ENCODE measurements around the gene WDR76. TPM values are rescaled to one million over a fixed set of nuclear protein-coding genes. Genes with fewer than 3 reads are reported as not detected.

The WDR76 gene
- total RNA-seq, 2 donors from 2014 or later: 6.2 to 6.9 TPM

DNA sequence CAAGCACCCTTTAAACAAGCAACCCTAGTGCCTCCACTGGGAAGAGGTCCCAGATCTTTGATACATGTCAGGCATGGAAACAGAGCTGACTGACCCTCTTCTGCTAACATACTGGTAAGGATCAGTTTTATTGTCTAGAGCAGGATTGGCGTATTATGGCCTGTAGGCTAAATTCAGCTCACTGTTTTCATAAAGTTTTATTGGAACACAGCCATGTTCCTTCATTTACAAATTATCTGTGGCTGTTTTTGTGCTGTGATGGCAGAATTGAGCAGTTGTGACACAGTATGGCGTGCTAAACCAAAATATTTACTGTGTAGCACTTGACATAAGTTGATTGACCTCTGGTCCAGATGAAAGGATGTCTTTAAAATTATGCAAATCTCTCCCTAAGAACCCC lies 45.0 kb downstream of the WDR76 start:
- ATAC-seq (no peak), DNase-seq (no peak)
- Histone ChIP-seq H3K4me1 (no peaks in the 10 kb centered on the region), H3K36me3 (replicated peaks in 1 of 2; ENCODE audit: insufficient read depth in 1 of 2, low read depth in 2 of 2) (no peaks in the 10 kb centered on the region), H3K9me3 (no peaks in the 10 kb centered on the region), H3K27me3 (no peaks in the 10 kb centered on the region), H3K27ac (no peak overlapping the region), H3K4me3 (no peak overlapping the region)
- TF ChIP-seq POLR2A (IDR thresholded peaks at IDR 0.05): no peak
- TF ChIP-seq, protein P1, sequence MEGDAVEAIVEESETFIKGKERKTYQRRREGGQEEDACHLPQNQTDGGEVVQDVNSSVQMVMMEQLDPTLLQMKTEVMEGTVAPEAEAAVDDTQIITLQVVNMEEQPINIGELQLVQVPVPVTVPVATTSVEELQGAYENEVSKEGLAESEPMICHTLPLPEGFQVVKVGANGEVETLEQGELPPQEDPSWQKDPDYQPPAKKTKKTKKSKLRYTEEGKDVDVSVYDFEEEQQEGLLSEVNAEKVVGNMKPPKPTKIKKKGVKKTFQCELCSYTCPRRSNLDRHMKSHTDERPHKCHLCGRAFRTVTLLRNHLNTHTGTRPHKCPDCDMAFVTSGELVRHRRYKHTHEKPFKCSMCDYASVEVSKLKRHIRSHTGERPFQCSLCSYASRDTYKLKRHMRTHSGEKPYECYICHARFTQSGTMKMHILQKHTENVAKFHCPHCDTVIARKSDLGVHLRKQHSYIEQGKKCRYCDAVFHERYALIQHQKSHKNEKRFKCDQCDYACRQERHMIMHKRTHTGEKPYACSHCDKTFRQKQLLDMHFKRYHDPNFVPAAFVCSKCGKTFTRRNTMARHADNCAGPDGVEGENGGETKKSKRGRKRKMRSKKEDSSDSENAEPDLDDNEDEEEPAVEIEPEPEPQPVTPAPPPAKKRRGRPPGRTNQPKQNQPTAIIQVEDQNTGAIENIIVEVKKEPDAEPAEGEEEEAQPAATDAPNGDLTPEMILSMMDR (IDR thresholded peaks at IDR 0.05): no peak
- intact Hi-C loops (cut with DNase I): loop anchor here (10.0 kb wide), 1 partner anchor 193 kb away; no protein-coding TSS in a partner anchor
- 90 to 92% methylated on average over 2 of the region's 2 CpGs for WGBS, 2 donors

DNA sequence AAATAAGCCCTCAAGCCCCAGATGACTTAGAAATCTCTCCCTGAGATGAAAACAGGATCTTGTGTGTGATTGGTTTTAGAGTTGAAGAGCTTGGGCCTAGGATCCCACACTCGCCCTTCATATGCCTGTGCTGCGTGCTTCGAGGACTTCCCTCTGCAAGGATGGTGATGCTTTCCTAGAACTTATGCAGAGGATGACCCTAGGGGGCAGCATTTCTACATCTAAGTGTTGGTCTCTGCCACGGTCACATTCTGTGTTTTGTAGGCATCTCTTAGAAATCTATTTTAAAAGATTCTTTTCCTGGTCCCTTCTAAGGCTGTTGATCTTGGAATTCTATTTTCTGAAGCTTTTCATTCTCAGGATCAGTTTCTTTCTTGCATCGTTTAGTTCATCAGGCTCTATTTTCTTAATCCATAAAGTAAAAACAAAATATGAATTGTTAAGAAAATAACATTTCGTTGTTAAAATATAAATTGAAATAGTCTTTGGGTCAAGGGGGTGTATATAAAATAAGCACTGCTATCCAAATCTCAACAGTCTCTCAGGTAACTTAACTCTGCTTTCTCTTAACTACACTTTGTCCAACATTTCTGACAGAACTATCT lies 45.7 kb downstream of the WDR76 start:
- DNase-seq: peak; percentile 47 to 72 (median 58)
- no peaks in the 10 kb centered on the region for H3K36me3 ChIP-seq (replicated peaks in 1 of 2; ENCODE audit: insufficient read depth in 1 of 2, low read depth in 2 of 2)
- 53 to 56% methylated on average over 5 to 6 of the region's 6 CpGs for whole genome bisulfite sequencing, 2 donors
- no peak for TF ChIP-seq POLR2A (IDR thresholded peaks at IDR 0.05)
- TF ChIP-seq, protein P1 (IDR thresholded peaks at IDR 0.05): peak; percentile 7 to 64 (median 44)
- no peak overlapping the region for H3K4me3 ChIP-seq
- H3K9me3 ChIP-seq: no peaks in the 10 kb centered on the region
- ATAC-seq: peak; percentile 45
- no peaks in the 10 kb centered on the region for H3K4me1 ChIP-seq
- intact Hi-C loops (cut with DNase I): loop anchor here (10.0 kb wide), 1 partner anchor 192 kb away; no protein-coding TSS in a partner anchor
- H3K27me3 ChIP-seq: no peaks in the 10 kb centered on the region
- H3K27ac ChIP-seq: no peak overlapping the region

DNA sequence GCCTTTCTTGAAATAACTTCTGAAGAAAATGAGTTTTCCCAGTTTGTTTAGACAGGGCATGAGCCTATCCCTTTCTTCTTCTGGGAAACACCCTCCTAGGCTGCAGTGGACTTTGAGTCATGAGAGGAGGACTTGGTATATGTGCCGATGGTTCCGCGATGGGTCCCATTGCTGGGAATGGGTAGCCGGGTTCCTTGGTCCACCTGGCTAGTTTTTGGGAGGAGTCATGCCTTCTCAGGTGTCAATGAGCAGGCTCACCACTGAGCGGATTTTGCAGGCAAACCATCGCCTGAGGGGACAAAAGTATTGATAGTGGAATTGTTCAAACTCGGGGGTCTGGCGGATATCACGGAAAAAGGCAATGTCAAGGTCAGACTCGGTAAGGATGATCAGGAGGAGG lies 46.8 kb downstream of the WDR76 start:
- Histone ChIP-seq H3K27ac (no peak overlapping the region), H3K4me1 (no peaks in the 10 kb centered on the region), H3K4me3 (no peak overlapping the region), H3K36me3 (replicated peaks in 1 of 2; ENCODE audit: insufficient read depth in 1 of 2, low read depth in 2 of 2) (no peaks in the 10 kb centered on the region), H3K9me3 (no peaks in the 10 kb centered on the region), H3K27me3 (no peaks in the 10 kb centered on the region)
- TF ChIP-seq POLR2A (IDR thresholded peaks at IDR 0.05): no peak
- TF ChIP-seq, protein P1 (IDR thresholded peaks at IDR 0.05): no peak
- DNase-seq (no peak), ATAC-seq (no peak)
- 79 to 87% methylated on average over 10 of the region's 10 CpGs for WGBS, 2 donors
- intact Hi-C loops (cut with DNase I): loop anchor here (10.0 kb wide), 1 partner anchor 191 kb away; no protein-coding TSS in a partner anchor

DNA sequence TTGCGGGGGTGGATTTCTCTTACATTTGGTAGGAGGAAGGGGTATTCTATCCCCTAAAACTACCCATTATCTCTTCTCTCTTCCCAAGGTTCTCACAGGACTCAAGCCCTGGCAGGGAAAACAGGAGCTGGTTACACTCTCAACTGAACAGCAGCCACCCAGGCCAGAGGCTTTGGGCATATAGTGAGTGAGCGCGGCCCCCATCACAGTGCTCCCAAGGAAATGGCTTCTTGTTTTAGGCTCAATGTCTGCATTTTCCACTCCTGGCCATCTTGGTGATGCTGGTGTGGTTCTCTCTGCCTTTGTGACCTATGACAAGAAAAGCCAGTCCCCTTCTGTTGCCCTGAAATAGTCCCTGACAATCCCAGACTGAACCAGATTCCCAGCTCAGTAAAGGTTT lies 50.1 kb downstream of the WDR76 start:
- DNase-seq (no peak), ATAC-seq (no peak)
- no peak overlapping the region for H3K27ac ChIP-seq
- no peaks in the 10 kb centered on the region for H3K27me3 ChIP-seq
- intact Hi-C loops (cut with DNase I): loop anchor here (10.0 kb wide), 1 partner anchor 188 kb away; no protein-coding TSS in a partner anchor
- H3K4me3 ChIP-seq: no peak overlapping the region
- no peaks in the 10 kb centered on the region for H3K36me3 ChIP-seq (replicated peaks in 1 of 2; ENCODE audit: insufficient read depth in 1 of 2, low read depth in 2 of 2)
- WGBS, 2 donors: 86 to 100% methylated on average over 3 of the region's 3 CpGs
- no peaks in the 10 kb centered on the region for H3K9me3 ChIP-seq
- H3K4me1 ChIP-seq: no peaks in the 10 kb centered on the region
- TF ChIP-seq POLR2A (IDR thresholded peaks at IDR 0.05): no peak
- TF ChIP-seq, protein P1 (IDR thresholded peaks at IDR 0.05): no peak

DNA sequence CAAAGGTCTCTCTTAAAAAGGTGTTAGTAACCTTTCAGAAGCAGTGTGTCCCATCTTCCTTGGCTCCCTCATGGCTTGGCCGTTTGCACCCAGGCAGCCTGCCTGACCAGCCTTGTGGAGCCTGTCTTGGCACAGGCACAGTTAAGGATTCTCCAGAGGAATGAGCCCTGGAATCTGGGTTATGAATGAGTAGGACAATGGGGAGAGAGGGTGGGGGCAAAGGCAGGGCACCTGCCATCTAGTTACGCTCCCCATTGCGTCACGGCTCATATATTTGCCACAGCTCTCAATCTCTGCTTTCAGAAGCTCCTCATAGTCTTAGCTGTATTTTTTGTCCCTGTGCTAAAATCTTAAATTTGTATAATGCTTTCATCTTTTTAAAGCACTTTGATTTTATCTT lies 50.6 kb downstream of the WDR76 start:
- intact Hi-C loops (cut with DNase I): loop anchor here (10.0 kb wide), 1 partner anchor 187 kb away; no protein-coding TSS in a partner anchor
- no peaks in the 10 kb centered on the region for H3K9me3 ChIP-seq
- no peaks in the 10 kb centered on the region for H3K36me3 ChIP-seq (replicated peaks in 1 of 2; ENCODE audit: insufficient read depth in 1 of 2, low read depth in 2 of 2)
- H3K4me1 ChIP-seq: no peaks in the 10 kb centered on the region
- WGBS, 2 donors: 72 to 88% methylated on average over 4 of the region's 4 CpGs
- no peak for DNase-seq
- H3K4me3 ChIP-seq: no peak overlapping the region
- ATAC-seq: no peak
- H3K27ac ChIP-seq: no peak overlapping the region
- no peaks in the 10 kb centered on the region for H3K27me3 ChIP-seq
- TF ChIP-seq, protein P1 (IDR thresholded peaks at IDR 0.05): no peak
- TF ChIP-seq POLR2A (IDR thresholded peaks at IDR 0.05): no peak
